Measurements from ENCODE around the gene RNF151. TPM values are rescaled to one million over a fixed set of nuclear protein-coding genes. Genes with fewer than 3 reads are reported as not detected.

Gene RNF151
- total RNA-seq, 3 donors from 2014 or later, result not detected

DNA sequence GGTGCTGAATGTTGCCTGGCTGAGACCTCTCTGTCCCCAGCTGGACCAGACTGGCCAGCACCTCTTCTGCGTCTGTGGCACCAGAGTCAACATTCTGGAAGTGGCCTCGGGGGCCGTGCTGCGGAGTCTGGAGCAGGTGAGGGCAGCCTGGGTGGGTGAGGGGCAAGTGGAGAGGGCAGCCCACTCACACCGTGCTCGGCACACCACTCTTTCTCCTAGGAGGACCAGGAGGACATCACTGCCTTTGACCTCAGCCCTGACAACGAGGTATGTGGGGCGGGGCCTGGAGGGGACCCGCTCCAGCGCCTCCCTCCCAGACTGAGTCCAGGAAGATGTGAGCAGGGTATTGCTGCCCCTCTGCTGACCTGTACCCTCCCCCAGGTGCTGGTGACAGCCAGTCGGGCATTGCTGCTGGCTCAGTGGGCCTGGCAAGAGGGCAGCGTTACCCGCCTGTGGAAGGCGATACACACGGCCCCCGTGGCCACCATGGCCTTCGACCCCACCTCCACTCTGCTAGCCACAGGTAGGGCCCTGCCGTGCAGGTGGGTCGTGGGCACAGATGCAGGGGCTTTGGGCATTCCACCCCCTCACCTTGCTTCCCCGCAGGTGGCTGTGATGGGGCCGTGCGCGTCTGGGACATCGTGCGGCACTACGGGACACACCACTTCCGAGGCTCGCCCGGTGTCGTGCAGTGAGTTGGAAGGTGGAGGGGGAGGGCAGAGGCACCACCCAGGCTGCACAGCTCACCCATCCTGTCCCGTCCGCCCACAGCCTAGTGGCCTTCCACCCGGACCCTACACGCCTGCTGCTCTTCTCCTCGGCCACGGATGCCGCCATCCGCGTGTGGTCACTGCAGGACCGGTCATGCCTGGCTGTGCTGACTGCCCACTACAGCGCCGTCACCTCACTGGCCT is 7.8 kb downstream of the RNF151 start:
- DNase-seq, result peak in 2 of 3 donors; percentile 36 to 56
- TF ChIP-seq, protein P1, sequence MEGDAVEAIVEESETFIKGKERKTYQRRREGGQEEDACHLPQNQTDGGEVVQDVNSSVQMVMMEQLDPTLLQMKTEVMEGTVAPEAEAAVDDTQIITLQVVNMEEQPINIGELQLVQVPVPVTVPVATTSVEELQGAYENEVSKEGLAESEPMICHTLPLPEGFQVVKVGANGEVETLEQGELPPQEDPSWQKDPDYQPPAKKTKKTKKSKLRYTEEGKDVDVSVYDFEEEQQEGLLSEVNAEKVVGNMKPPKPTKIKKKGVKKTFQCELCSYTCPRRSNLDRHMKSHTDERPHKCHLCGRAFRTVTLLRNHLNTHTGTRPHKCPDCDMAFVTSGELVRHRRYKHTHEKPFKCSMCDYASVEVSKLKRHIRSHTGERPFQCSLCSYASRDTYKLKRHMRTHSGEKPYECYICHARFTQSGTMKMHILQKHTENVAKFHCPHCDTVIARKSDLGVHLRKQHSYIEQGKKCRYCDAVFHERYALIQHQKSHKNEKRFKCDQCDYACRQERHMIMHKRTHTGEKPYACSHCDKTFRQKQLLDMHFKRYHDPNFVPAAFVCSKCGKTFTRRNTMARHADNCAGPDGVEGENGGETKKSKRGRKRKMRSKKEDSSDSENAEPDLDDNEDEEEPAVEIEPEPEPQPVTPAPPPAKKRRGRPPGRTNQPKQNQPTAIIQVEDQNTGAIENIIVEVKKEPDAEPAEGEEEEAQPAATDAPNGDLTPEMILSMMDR (IDR thresholded peaks at IDR 0.05), result no peak
- intact Hi-C loops (cut with DNase I, micrococcal nuclease), result no loop called here
- no peak for ATAC-seq
- H3K4me3 ChIP-seq, result no peak overlapping the region
- H3K4me1 ChIP-seq (ENCODE audit: low read depth), result peaks cover 20% of the 10 kb centered on the region
- H3K9me3 ChIP-seq, result no peaks in the 10 kb centered on the region
- H3K36me3 ChIP-seq (ENCODE audit: low read depth), result no peaks in the 10 kb centered on the region

DNA sequence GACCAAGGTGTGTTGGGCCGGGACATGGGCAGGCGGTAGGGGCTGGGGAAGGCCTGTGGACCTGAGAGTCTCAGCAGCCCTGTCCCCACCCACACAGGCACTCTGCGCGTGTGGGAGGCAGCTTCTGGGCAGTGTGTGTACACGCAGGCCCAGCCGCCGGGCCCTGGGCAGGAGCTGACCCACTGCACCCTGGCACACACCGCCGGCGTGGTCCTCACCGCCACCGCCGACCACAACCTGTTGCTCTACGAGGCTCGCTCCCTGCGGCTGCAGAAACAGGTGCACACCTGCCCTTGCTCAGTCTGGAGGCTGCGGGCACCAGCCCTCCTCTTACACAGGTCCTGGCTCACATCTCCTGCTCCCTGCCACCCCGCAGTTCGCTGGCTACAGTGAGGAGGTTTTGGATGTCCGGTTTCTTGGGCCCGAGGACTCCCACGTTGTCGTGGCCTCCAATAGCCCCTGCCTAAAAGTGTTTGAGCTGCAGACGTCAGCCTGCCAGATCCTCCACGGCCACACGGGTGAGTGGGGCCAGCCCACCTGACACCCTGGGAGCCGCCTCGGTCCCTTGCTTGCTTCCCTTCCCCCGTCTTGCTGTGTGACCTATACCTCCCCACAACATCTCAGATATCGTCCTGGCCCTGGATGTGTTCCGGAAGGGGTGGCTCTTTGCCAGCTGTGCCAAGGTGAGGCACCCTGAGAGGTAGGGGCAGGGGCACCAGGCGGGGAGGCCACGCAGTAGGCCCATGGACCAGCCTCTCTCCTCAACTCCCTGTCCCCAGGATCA is 9.0 kb downstream of the RNF151 start:
- H3K4me3 ChIP-seq, result no peak overlapping the region
- peaks cover 27% of the 10 kb centered on the region for H3K4me1 ChIP-seq (ENCODE audit: low read depth)
- DNase-seq (peak in 2 of 3 donors; percentile 29 to 50), ATAC-seq (no peak)
- intact Hi-C loops (cut with DNase I, micrococcal nuclease), result no loop called here
- no peaks in the 10 kb centered on the region for H3K36me3 ChIP-seq (ENCODE audit: low read depth)
- no peaks in the 10 kb centered on the region for H3K9me3 ChIP-seq
- TF ChIP-seq, protein P1 (IDR thresholded peaks at IDR 0.05), result no peak

DNA sequence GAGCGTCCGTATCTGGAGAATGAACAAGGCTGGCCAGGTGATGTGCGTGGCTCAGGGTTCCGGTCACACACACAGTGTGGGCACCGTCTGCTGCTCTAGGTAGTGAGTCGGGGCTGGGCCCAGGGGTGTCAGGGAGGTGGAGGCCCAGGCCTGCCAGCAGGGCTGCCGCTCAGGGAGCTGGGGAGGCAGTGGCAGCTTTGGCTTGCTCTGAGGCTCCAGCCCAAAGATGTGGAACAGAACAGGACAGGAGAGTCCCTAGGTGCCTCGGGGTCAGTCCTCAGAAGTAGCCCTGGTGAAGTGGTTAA is 9.5 kb downstream of the RNF151 start:
- intact Hi-C loops (cut with DNase I, micrococcal nuclease), result no loop called here
- no peaks in the 10 kb centered on the region for H3K36me3 ChIP-seq (ENCODE audit: low read depth)
- H3K4me1 ChIP-seq (ENCODE audit: low read depth), result peaks cover 26% of the 10 kb centered on the region
- H3K4me3 ChIP-seq, result no peak overlapping the region
- TF ChIP-seq, protein P1 (IDR thresholded peaks at IDR 0.05), result no peak
- ATAC-seq, result no peak
- no peaks in the 10 kb centered on the region for H3K9me3 ChIP-seq
- peak in 1 of 3 donors; percentile 24 for DNase-seq

DNA sequence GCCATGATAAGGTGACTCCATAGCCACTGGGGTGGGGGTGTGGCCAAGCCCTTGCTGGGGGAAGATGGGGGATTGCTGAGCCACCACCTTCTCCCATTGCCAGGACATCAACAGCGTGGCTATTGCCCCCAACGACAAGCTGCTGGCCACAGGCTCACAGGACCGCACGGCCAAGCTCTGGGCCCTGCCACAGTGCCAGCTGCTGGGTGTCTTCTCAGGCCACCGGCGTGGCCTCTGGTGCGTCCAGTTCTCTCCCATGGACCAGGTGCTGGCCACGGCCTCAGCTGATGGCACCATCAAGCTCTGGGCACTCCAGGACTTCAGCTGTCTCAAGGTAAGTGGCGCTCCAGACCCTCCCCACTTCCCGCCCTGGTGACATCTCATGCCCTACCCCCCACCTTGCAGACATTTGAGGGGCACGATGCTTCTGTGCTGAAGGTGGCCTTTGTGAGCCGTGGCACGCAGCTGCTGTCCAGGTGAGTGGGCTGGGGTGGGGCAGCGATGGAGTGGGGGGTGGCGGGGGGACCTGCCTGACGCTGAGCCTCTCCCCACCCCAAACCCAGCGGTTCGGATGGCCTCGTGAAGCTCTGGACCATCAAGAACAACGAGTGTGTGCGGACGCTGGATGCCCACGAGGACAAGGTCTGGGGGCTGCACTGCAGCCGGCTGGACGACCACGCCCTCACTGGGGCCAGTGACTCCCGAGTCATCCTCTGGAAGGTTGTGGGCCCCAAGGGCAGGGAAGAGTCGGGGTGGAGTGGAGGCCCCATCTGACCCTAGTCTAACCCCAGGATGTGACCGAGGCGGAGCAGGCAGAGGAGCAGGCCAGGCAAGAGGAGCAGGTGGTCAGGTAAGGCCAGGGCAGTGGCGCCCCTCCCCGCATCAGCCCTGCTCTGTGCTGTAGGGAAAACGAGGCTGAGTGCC is 10.6 kb downstream of the RNF151 start:
- intact Hi-C loops (cut with DNase I, micrococcal nuclease), result no loop called here
- Histone ChIP-seq H3K4me1 (ENCODE audit: low read depth) (peaks cover 33% of the 10 kb centered on the region), H3K9me3 (no peaks in the 10 kb centered on the region), H3K4me3 (no peak overlapping the region), H3K36me3 (ENCODE audit: low read depth) (no peaks in the 10 kb centered on the region)
- ATAC-seq (no peak), DNase-seq (no peak)
- TF ChIP-seq, protein P1 (IDR thresholded peaks at IDR 0.05), result no peak

DNA sequence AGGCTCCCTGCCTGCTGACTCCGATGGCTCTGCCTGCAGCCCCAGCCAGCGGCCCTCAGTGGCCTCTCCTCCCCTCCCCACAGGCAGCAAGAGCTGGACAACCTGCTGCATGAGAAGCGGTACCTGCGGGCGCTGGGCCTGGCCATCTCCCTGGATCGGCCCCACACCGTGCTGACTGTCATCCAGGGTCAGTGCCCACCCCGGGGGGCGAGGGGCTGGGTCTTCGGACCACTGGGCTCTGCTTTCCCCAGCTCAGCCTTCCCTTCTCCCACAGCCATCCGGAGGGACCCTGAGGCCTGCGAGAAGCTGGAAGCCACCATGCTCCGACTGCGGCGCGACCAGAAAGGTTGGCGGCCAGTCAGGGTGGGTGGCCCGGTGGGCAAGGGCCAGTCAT is 11.2 kb downstream of the RNF151 start:
- Histone ChIP-seq H3K4me1 (ENCODE audit: low read depth) (peaks cover 35% of the 10 kb centered on the region), H3K4me3 (no peak overlapping the region), H3K9me3 (no peaks in the 10 kb centered on the region), H3K36me3 (ENCODE audit: low read depth) (no peaks in the 10 kb centered on the region)
- DNase-seq, result no peak
- intact Hi-C loops (cut with DNase I, micrococcal nuclease), result no loop called here
- no peak for ATAC-seq
- TF ChIP-seq, protein P1 (IDR thresholded peaks at IDR 0.05), result no peak

Measured in mucosa of descending colon (tissue), 3 donors.